Adipocyte (in vitro differentiated cells): ENCODE results near the gene TOGARAM1.
A peak's percentile ranks its signal among the peaks of the same experiment; 100 is the strongest.

Experiments
- DNase-seq: peaks from one replicate; pipeline ENCODE4 v3.0.0-alpha.2; 2015; ENCODE audit warnings: low read depth
- H3K27me3 ChIP-seq: replicated peaks from 2 replicates; pipeline ENCODE4 v1.7.0; 2013; ENCODE audit warnings: mild to moderate bottlenecking, low read length, moderate library complexity; ENCODE audit not compliant: control insufficient read depth, insufficient read depth
- H3K36me3 ChIP-seq: 2 replicates; pipeline ENCODE4 v1.7.0; 2013; ENCODE audit warnings: low read length, mild to moderate bottlenecking, moderate library complexity; ENCODE audit not compliant: control insufficient read depth, insufficient read depth, severe bottlenecking
- H3K4me1 ChIP-seq: 2 replicates; pipeline ENCODE4 v1.7.0; 2013; ENCODE audit warnings: mild to moderate bottlenecking, low read length, moderate library complexity; ENCODE audit not compliant: control insufficient read depth, insufficient read depth
- H3K4me3 ChIP-seq: 2 replicates; pipeline ENCODE4 v1.7.0; 2013; ENCODE audit warnings: mild to moderate bottlenecking, low read length, moderate library complexity
- H3K9ac ChIP-seq: 2 replicates; pipeline ENCODE4 v1.7.0; 2013; ENCODE audit warnings: mild to moderate bottlenecking, low read length, moderate library complexity
- H3K9me3 ChIP-seq: 2 replicates; pipeline ENCODE4 v1.7.0; 2013; ENCODE audit warnings: mild to moderate bottlenecking, low read length, moderate library complexity; ENCODE audit not compliant: control insufficient read depth

Gene TOGARAM1

DNA sequence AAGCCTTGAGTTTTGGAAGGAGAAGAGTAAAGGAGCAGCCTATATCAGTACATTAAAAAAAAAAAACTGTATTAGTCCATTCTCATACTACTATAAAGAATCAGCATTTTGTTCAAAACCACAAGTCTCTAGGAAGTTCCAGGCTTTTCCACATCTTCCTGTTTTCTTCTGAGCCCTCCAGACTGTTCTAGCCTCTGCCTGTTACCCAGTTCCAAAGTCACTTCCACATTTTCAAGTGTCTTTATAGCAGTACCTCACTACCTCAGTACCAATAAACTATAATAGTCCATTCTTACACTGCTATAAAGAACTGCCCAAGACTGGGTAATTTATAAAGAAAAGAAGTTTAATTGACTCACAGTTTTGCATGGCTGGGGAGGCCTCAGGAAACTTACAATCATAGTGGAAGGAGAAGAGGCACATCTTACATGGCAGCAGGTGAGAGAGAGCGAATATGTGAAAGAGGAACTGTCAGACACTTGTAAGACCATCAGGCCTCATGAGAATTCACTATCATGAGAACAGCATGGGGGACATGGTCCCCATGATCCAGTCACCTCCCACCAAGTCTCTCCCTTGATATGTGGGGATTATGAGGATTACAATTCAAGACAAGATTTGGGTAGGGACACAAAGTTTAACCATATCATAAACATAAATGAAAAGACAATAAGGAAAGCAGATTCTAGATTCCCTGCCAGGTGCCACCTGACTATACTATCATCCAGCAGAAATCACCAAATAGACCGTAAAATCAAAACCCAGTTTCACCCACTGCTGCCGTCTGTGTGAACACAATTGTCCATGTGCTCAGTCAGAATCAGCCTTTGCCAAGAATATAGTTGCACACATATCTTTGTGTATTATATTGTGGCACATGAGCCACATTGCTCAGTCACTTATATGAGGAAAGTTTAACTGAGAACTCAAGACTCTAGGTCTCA is 27.8 kb downstream of the TOGARAM1 start:
- peaks cover 8% of the 10 kb centered on the region for H3K4me1 ChIP-seq
- no peaks in the 10 kb centered on the region for H3K27me3 ChIP-seq
- H3K9me3 ChIP-seq: no peaks in the 10 kb centered on the region

DNA sequence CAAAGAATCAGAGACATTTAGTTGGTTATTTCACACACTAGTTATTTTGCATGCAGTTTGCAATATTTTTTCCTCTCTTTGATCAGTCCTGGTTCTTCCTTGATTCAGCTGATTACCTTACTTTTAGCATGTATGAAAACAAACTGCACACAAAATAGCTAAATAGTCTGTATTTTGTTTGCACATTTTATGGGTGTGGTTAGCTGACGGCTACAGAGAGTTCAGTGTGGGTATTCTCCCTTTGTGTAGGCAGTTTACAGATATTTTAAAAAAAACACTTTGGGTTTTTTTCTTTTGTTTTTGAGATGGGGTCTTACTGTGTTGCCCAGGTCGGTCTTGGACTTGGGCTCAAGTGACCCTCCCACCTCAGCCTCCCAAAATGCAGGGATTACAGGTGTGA is 28.5 kb downstream of the TOGARAM1 start:
- peaks cover 8% of the 10 kb centered on the region for H3K4me1 ChIP-seq
- no peak overlapping the region for H3K4me3 ChIP-seq
- no peaks in the 10 kb centered on the region for H3K27me3 ChIP-seq
- H3K36me3 ChIP-seq: no peaks in the 10 kb centered on the region
- H3K9ac ChIP-seq: no peak overlapping the region
- DNase-seq: no peak
- no peaks in the 10 kb centered on the region for H3K9me3 ChIP-seq

More for the DNA sequence above, 27.8 kb downstream of the TOGARAM1 start:
- Histone ChIP-seq H3K36me3 (no peaks in the 10 kb centered on the region), H3K4me3 (no peak overlapping the region), H3K9ac (no peak overlapping the region)
- no peak for DNase-seq

DNA sequence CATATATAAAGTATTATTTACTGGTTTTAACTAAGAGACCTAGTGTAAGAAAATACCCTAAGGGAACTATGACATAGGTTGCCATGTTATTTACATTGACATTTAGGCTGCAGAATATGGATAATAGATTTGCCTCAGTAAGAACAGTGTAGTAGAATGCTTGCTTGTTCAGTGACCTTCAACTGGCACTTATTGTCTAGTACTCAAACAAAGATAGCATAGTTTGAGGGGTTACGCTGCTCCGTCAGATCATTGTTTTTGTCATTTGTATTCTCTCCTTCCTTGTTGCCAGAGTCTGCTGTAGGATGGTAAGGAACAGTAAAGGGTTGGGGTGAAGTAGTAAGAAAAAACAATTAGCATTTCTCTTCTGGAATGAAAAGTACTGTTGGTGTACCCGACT is 33.2 kb downstream of the TOGARAM1 start:
- no peak overlapping the region for H3K9ac ChIP-seq
- H3K27me3 ChIP-seq: no peaks in the 10 kb centered on the region
- no peak for DNase-seq
- no peaks in the 10 kb centered on the region for H3K9me3 ChIP-seq
- peaks cover 12% of the 10 kb centered on the region for H3K36me3 ChIP-seq
- no peaks in the 10 kb centered on the region for H3K4me1 ChIP-seq
- H3K4me3 ChIP-seq: no peak overlapping the region

DNA sequence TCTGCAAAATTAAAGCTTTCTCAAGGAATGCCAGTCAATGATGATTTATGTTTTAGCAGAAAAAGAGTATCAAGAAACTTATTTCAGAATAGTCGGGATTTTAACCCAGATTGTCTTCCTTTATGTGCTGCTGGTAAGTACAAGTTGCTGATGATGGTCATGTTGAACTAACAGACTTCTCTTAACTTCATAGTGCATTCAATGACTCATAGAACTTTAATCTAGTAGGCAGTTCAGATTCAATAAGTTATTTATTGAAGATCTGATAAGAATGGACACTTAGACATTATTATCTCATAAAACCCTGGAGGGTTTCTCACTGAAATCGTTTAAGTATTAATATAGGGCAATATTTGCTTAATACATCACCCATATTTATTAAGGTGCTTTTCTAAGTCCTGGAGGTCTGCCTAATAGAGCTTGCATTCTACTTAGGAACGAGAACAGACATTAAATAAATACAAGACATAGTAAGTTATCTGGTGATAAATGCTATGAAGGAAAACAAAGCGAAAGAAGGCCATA is 33.8 kb downstream of the TOGARAM1 start:
- Histone ChIP-seq H3K36me3 (peaks cover 12% of the 10 kb centered on the region), H3K9ac (no peak overlapping the region), H3K4me1 (no peaks in the 10 kb centered on the region), H3K9me3 (no peaks in the 10 kb centered on the region), H3K4me3 (no peak overlapping the region), H3K27me3 (no peaks in the 10 kb centered on the region)
- no peak for DNase-seq

DNA sequence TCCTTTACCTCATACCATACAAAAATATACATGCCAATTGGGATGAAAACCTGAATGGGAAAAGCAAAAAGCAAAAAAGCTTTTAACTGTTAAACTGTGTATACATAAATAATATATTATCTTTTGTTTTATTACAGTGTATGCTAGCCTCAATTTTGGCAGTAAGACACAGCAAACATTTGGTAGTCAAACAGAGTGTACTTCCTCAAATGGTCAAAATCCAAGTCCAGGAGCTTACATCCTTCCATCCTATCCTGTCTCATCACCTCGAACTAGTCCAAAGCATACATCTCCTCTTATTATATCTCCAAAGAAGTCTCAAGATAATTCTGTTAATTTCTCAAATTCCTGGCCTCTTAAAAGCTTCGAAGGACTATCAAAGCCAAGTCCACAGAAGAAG is 41.9 kb downstream of the TOGARAM1 start:
- no peak overlapping the region for H3K4me3 ChIP-seq
- peaks cover 27% of the 10 kb centered on the region for H3K36me3 ChIP-seq
- H3K9me3 ChIP-seq: no peaks in the 10 kb centered on the region
- H3K9ac ChIP-seq: no peak overlapping the region
- no peaks in the 10 kb centered on the region for H3K27me3 ChIP-seq
- no peaks in the 10 kb centered on the region for H3K4me1 ChIP-seq
- DNase-seq: no peak

DNA sequence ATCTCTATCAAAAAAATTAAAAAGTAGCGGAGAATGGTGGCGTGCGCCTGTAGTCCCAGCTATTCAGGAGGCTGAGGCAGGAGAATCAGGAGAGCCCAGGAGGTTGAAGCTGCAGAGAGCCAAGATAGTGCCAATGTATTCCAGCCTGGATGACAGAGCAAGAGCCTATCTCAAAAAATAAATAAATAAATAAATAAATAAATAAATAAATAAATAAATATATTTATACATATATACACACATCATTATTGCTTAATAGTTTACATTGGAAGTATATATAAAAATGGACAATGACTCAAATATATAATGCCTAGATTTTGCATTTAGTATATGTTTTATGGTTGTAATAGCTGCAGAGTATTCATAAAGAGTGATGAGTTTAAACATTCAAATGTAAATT is 53.1 kb downstream of the TOGARAM1 start:
- Histone ChIP-seq H3K36me3 (peaks cover 29% of the 10 kb centered on the region), H3K4me1 (no peaks in the 10 kb centered on the region), H3K27me3 (no peaks in the 10 kb centered on the region), H3K9me3 (no peaks in the 10 kb centered on the region), H3K9ac (no peak overlapping the region), H3K4me3 (no peak overlapping the region)
- no peak for DNase-seq

DNA sequence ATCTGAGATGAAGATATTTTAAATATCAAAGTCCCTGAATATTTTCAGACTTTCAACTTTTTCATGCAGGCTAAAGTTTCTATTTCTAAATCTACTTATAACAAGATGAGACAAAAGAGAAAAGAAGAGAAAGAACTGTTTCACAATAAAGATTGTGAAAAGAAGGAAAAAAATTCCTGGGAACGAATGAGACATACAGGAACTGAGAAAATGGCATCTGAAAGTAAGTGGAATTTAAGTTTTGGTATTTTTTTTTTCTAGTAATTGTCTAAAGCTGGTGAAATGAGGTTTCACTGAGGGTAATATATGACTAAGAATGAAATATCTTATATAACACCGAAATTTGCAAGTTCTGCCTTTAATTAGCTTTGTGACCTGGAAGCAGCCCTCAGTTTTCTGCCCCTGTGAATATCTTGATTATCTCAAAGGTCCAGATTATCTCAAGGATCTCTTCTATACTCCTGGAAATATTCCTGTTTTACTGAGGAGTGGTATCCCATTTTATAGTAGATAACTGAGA is 66.2 kb downstream of the TOGARAM1 start:
- no peaks in the 10 kb centered on the region for H3K27me3 ChIP-seq
- H3K36me3 ChIP-seq: peaks cover 52% of the 10 kb centered on the region
- no peak overlapping the region for H3K9ac ChIP-seq
- no peak overlapping the region for H3K4me3 ChIP-seq
- no peaks in the 10 kb centered on the region for H3K9me3 ChIP-seq
- H3K4me1 ChIP-seq: peaks cover 3% of the 10 kb centered on the region
- peak; percentile 2 for DNase-seq

DNA sequence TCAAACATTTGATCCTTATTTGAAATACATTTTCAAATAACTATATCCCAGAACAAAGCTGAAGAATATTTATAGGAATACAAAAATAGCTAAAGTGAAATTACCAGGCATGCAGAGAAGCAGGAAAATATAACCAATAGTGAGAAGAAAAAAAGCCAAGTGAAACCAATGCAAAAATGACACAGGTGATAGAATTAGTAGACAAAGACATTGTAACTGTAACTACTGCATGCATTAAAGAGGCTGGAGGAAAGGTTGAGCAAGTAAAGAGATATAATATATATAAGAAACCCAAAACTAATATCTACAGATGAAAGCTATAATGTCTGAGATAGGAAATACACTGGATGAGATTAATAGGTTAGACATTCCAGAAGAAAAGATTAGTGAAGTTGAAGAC is 72.7 kb downstream of the TOGARAM1 start:
- no peaks in the 10 kb centered on the region for H3K9me3 ChIP-seq
- no peak overlapping the region for H3K9ac ChIP-seq
- no peak overlapping the region for H3K4me3 ChIP-seq
- no peaks in the 10 kb centered on the region for H3K27me3 ChIP-seq
- H3K36me3 ChIP-seq: peaks cover 57% of the 10 kb centered on the region
- no peak for DNase-seq
- no peaks in the 10 kb centered on the region for H3K4me1 ChIP-seq

DNA sequence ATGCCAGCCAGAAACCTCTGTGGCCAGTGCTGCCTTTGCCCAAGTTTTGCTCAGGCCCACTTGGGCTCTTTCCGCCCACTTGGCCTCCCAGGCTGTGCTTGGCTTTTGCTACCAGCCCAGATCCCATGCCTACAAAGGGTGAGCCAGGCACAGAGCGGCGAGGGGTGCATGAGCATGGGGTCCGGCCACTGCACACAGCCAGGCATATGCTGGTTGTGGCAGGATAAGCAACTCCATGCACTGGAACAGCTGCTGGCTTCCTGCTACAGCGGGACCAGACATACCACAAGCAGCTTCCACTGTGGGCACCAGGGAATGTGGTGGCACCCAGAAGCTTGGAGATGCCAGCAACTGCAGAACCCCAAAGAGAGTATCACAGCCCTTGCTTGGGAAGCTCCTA is 76.3 kb downstream of the TOGARAM1 start:
- Histone ChIP-seq H3K9me3 (no peaks in the 10 kb centered on the region), H3K36me3 (peaks cover 35% of the 10 kb centered on the region), H3K9ac (no peak overlapping the region), H3K27me3 (no peaks in the 10 kb centered on the region), H3K4me1 (no peaks in the 10 kb centered on the region), H3K4me3 (no peak overlapping the region)
- DNase-seq: no peak

DNA sequence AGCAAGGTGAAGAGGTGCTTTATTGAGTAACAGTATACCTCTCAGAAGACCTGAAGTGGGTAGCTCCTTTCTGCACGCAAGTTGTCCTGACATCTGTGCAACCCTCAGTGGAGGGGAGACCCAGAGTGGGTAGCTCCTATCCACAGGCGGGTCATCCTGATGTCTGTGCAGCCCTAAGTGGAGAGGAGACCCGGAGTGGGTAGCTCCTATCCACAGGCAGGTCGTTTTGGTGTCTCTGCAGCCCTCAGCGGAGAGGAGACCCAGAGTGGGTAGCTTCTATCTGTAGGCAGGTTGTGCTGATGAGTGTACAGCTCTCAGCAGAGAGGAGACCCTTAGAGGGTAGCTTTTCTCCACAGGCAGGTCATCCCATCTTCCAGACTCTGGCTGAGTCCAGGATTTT is 76.9 kb downstream of the TOGARAM1 start:
- Histone ChIP-seq H3K4me1 (no peaks in the 10 kb centered on the region), H3K4me3 (no peak overlapping the region), H3K9me3 (no peaks in the 10 kb centered on the region), H3K9ac (no peak overlapping the region), H3K36me3 (peaks cover 30% of the 10 kb centered on the region), H3K27me3 (no peaks in the 10 kb centered on the region)
- no peak for DNase-seq

DNA sequence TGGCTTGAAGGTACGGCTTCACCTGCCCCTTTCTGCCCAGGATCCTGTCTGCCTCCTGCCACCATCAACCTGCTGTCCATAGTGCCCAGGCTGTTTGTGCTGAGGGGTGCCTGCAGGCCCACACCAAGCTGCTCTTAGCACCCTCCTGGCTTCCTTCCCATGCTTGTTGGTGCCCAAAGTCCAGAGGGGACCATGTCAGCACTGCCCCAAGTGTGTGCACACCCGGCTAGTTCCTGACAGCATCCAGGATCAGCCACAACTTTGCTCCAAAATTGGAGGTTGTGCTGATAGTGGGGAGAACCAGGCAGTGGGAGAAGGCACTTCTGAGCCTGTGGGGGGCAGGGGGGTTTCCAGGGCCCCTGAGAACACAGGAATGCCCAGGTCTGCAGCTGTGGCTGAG is 77.4 kb downstream of the TOGARAM1 start:
- Histone ChIP-seq H3K9ac (no peak overlapping the region), H3K4me1 (no peaks in the 10 kb centered on the region), H3K27me3 (no peaks in the 10 kb centered on the region), H3K4me3 (no peak overlapping the region), H3K9me3 (no peaks in the 10 kb centered on the region), H3K36me3 (peaks cover 25% of the 10 kb centered on the region)
- DNase-seq: no peak
